ENCODE measurements around the gene CDHR1. TPM values are rescaled to one million over a fixed set of nuclear protein-coding genes. Genes with fewer than 3 reads are reported as not detected.

The CDHR1 gene
- polyA plus RNA-seq, 3 donors = not detected

DNA sequence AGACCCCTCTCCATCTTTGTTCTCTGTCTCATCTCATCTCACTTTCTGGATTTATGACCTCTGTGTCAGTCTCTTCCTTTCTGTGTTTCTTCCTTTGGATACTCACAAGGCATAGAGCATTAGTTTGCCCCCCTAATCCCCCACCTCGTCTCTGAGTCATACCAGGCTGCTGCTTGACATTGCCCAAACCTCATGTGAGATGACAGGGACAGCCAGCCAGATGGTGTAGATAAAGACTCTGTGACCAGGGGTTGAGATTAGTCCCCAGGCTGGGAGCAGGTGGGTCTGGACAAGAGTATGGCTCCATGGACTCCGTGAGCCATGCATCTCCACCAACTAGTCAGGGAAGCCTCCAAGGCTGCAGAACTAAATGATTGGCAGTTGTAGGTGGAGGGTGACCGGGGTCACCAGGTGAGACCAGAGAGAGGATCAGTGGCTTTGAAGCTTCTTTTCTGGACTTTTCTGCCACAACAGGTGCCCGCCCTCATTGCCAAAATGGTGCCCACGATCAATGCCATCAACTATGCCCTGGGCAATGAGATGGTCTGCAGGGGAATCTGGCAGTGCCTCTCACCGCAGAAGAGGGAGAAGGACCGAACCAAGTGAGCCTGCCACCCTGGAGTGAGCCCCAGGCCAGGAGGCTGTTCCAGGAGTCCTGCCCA, 63.8 kb downstream of the CDHR1 start:
- no peak overlapping the region for H3K4me3 Mint-ChIP-seq
- intact Hi-C loops (cut with micrococcal nuclease) = no loop called here
- H3K4me3 ChIP-seq (replicated peaks in 1 of 3; ENCODE audit: low read depth in 2 of 3, low read length in 3 of 3) = no peak overlapping the region
- H3K27me3 Mint-ChIP-seq (ENCODE audit: low read depth in 3 of 3) = peaks cover 0 to 13% (median 6%) of the 10 kb centered on the region in 3 donors
- no peak overlapping the region for H3K27ac Mint-ChIP-seq
- no peaks in the 10 kb centered on the region for H3K27me3 ChIP-seq (ENCODE audit: control insufficient read depth in 2 of 2, insufficient read depth in 2 of 2, low read length in 2 of 2)
- no peaks in the 10 kb centered on the region for H3K79me2 ChIP-seq (ENCODE audit: insufficient read depth, low read length)
- H3K4me2 ChIP-seq (replicated peaks; ENCODE audit: extremely low read depth, low read length, poor library complexity, severe bottlenecking) = no peak overlapping the region
- H3K9ac ChIP-seq (ENCODE audit: insufficient read depth, low read length, poor library complexity, severe bottlenecking) = no peak overlapping the region
- H3K36me3 ChIP-seq (replicated peaks in 1 of 2; ENCODE audit: control insufficient read depth in 1 of 2, insufficient read depth in 2 of 2, low read length in 2 of 2) = no peaks in the 10 kb centered on the region
- no peak overlapping the region for H3K27ac ChIP-seq (ENCODE audit: low read depth in 1 of 2, low read length in 2 of 2)
- no peak for DNase-seq
- WGBS (ENCODE audit: insufficient coverage) = 99% methylated on average over 5 of the region's 7 CpGs
- no peaks in the 10 kb centered on the region for H3K4me1 ChIP-seq (ENCODE audit: control insufficient read depth in 1 of 2, insufficient read depth in 2 of 2, low read length in 2 of 2)
- H3K9me3 Mint-ChIP-seq = no peaks in the 10 kb centered on the region
- H2AFZ ChIP-seq (ENCODE audit: insufficient read depth, low read depth, low read length, poor library complexity, severe bottlenecking) = no peak overlapping the region
- H3K9me3 ChIP-seq (replicated peaks in 1 of 2; ENCODE audit: control insufficient read depth in 1 of 2, insufficient read depth in 1 of 2, low read length in 2 of 2) = no peaks in the 10 kb centered on the region
- H3K36me3 Mint-ChIP-seq = no peaks in the 10 kb centered on the region
- H3K4me1 Mint-ChIP-seq = peaks cover 6% of the 10 kb centered on the region
- H4K20me1 ChIP-seq (ENCODE audit: insufficient read depth, low read length) = no peaks in the 10 kb centered on the region
- TF ChIP-seq, protein P1, sequence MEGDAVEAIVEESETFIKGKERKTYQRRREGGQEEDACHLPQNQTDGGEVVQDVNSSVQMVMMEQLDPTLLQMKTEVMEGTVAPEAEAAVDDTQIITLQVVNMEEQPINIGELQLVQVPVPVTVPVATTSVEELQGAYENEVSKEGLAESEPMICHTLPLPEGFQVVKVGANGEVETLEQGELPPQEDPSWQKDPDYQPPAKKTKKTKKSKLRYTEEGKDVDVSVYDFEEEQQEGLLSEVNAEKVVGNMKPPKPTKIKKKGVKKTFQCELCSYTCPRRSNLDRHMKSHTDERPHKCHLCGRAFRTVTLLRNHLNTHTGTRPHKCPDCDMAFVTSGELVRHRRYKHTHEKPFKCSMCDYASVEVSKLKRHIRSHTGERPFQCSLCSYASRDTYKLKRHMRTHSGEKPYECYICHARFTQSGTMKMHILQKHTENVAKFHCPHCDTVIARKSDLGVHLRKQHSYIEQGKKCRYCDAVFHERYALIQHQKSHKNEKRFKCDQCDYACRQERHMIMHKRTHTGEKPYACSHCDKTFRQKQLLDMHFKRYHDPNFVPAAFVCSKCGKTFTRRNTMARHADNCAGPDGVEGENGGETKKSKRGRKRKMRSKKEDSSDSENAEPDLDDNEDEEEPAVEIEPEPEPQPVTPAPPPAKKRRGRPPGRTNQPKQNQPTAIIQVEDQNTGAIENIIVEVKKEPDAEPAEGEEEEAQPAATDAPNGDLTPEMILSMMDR (IDR thresholded peaks at IDR 0.05) = no peak

DNA sequence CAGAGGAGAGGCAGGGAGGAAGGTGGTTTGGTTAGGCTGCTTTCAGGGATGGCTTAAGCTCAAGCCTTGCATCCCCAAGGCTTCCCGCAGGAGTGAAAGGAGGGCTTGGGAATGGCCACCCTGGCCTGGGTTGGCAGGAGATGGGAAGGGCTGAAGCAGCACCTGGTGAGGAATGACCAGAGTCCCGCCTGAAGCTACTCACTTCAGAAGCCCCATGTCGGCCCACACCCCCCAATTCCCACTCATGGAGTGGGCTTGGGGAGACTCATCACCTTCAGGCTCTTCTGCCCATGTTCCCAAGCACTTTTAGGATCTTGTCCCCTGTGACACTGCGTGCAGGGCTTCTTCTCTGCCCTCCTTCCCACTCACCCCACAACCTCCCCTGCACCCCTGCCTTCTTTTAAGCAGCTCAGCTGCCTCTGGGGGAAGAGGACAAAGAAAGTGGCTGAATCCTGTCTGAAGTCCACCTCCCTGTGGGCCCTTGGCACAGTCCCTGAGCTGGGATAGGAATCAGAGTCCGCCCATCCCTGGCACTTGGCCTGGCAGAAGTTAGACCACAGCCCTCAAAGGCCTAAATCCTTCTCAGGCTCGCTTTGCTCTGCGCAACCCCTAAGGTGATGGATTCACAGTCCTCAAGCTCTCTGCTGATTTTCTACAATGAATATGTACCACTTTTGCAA, 67.0 kb downstream of the CDHR1 start:
- Histone ChIP-seq H3K9ac (ENCODE audit: insufficient read depth, low read length, poor library complexity, severe bottlenecking) (no peak overlapping the region), H3K27me3 (ENCODE audit: control insufficient read depth in 2 of 2, insufficient read depth in 2 of 2, low read length in 2 of 2) (no peaks in the 10 kb centered on the region), H3K4me2 (replicated peaks; ENCODE audit: extremely low read depth, low read length, poor library complexity, severe bottlenecking) (no peak overlapping the region), H3K4me3 (replicated peaks in 1 of 3; ENCODE audit: low read depth in 2 of 3, low read length in 3 of 3) (no peak overlapping the region), H3K79me2 (ENCODE audit: insufficient read depth, low read length) (no peaks in the 10 kb centered on the region), H3K27ac (ENCODE audit: low read depth in 1 of 2, low read length in 2 of 2) (no peak overlapping the region), H3K4me1 (ENCODE audit: control insufficient read depth in 1 of 2, insufficient read depth in 2 of 2, low read length in 2 of 2) (no peaks in the 10 kb centered on the region), H3K36me3 (replicated peaks in 1 of 2; ENCODE audit: control insufficient read depth in 1 of 2, insufficient read depth in 2 of 2, low read length in 2 of 2) (no peaks in the 10 kb centered on the region), H4K20me1 (ENCODE audit: insufficient read depth, low read length) (no peaks in the 10 kb centered on the region), H2AFZ (ENCODE audit: insufficient read depth, low read depth, low read length, poor library complexity, severe bottlenecking) (no peak overlapping the region), H3K9me3 (replicated peaks in 1 of 2; ENCODE audit: control insufficient read depth in 1 of 2, insufficient read depth in 1 of 2, low read length in 2 of 2) (no peaks in the 10 kb centered on the region)
- no peaks in the 10 kb centered on the region for H3K9me3 Mint-ChIP-seq
- peaks cover 2 to 9% (median 3%) of the 10 kb centered on the region in 3 donors for H3K27me3 Mint-ChIP-seq (ENCODE audit: low read depth in 3 of 3)
- H3K4me3 Mint-ChIP-seq = no peak overlapping the region
- no peak for DNase-seq
- intact Hi-C loops (cut with micrococcal nuclease) = no loop called here
- peaks cover 6% of the 10 kb centered on the region for H3K4me1 Mint-ChIP-seq
- 83% methylated on average over 4 of the region's 7 CpGs for WGBS (ENCODE audit: insufficient coverage)
- no peaks in the 10 kb centered on the region for H3K36me3 Mint-ChIP-seq
- TF ChIP-seq, protein P1 (IDR thresholded peaks at IDR 0.05) = no peak
- H3K27ac Mint-ChIP-seq = no peak overlapping the region

Data from CD14-positive monocyte (primary cell).